Pancreas (tissue), 10 donors: ENCODE data around the gene TSKS. TPM values are rescaled to one million over a fixed set of nuclear protein-coding genes. Genes with fewer than 3 reads are reported as not detected.

Experiments used
- ATAC-seq, 4 donors: fragments of 200-7000 bp; cut with Tn5 transposase; one replicate each; pipeline versions ENCODE4 v1.8.0 to v1.9.1; 2020; ENCODE audit warnings: mild to moderate bottlenecking in 4 of 4, moderate library complexity in 4 of 4
- DNase-seq, 6 donors: peaks; one replicate each; pipeline ENCODE4 v3.0.0-alpha.2; 2020
- FAIRE-seq: peaks from 2 replicates; lab custom pipeline; 2012; peaks lifted over from hg19 to GRCh38; lab: Jason Lieb, UNC
- H3K27ac ChIP-seq, 4 donors: fragments of 200-600 bp; sonication (generic); 1 replicate in 3 of 4; 2 replicates in 1 of 4; pipeline versions ENCODE4 v1.5.0 to v1.8.0; 2020
- H3K27me3 ChIP-seq, 4 donors: fragments of 200-600 bp; one replicate each; pipeline ENCODE4 v1.8.0; 2021
- H3K36me3 ChIP-seq, 3 donors: fragments of 200-600 bp; sonication (generic) in 1 of 3; one replicate each; pipeline versions ENCODE4 v1.5.0 to v1.8.0; 2020 to 2021
- H3K4me1 ChIP-seq, 3 donors: fragments of 200-600 bp; one replicate each; pipeline ENCODE4 v1.8.0; 2021
- H3K4me3 ChIP-seq, 4 donors: fragments of 200-600 bp; sonication (generic) in 2 of 4; one replicate each; pipeline versions ENCODE4 v1.5.0 to v1.8.0; 2020 to 2021
- H3K9me3 ChIP-seq, 4 donors: fragments of 200-600 bp; one replicate each; pipeline ENCODE4 v1.8.0; 2021
- WGBS, 2 donors: extraction: QIAGEN DNeasy Blood & Tissue Kit; methylation state at CpG; one replicate each; pipeline ENCODE4 v1.1.7; 2013; 5-methylcytosine and 5-hydroxymethylcytosine counted together
- intact Hi-C, 3 donors: fragments of 100-400 bp; cut with DNase I; formaldehyde crosslinking; loops; one replicate each; pipeline versions ENCODE4 v1.11.1 to v1.14.2; 2022
- polyA plus RNA-seq, 2 donors: library from polyadenylated mRNA; stranded (reverse); fragments of 200-250 nt; gene quantifications; one replicate each; pipeline ENCODE4 v1.2.3, GENCODE V29; 2013
- total RNA-seq, 6 donors: library from RNA; stranded (reverse); fragmentation: NEBNext Ultra II Directional in 4 of 6; extraction: Animal tissue kit (Norgen Biotek cat#: 25700) in 4 of 6; gene quantifications; one replicate each; pipeline versions ENCODE4 v1.2.1 to v1.2.4, GENCODE V29; 2021 to 2023
- TF ChIP-seq, protein P1 (sequence below), 4 donors: fragments of 200-600 bp; sonication (generic) in 3 of 4; IDR thresholded peaks; one replicate each; pipeline versions ENCODE4 v1.5.0 to v1.8.0; 2021; ENCODE audit warnings: antibody characterized with exemption in 4 of 4
- donor health status: healthy with polysubstance abuse.
- donor health status: DM: no; HTN: no; CAD: no; lungs with moderate emphysema.
- donor health status: DM: no; HTN: no; CAD: no.
- donor health status: control.
- donor health status: control.
- donor health status: Bipolar disorder and iron deficiency.
- donor health status: DM: yes; HTN: yes; CAD: no.
- donor health status: DM: no; HTN: no; CAD: no.
- donor health status: DM: no; HTN: no; CAD: no.
- donor health status: DM: yes; HTN: yes; CAD: no.

TSKS gene
- total and polyA plus RNA-seq, 8 donors: 0.08 to 0.76 (median 0.34) TPM; not detected in 3

DNA sequence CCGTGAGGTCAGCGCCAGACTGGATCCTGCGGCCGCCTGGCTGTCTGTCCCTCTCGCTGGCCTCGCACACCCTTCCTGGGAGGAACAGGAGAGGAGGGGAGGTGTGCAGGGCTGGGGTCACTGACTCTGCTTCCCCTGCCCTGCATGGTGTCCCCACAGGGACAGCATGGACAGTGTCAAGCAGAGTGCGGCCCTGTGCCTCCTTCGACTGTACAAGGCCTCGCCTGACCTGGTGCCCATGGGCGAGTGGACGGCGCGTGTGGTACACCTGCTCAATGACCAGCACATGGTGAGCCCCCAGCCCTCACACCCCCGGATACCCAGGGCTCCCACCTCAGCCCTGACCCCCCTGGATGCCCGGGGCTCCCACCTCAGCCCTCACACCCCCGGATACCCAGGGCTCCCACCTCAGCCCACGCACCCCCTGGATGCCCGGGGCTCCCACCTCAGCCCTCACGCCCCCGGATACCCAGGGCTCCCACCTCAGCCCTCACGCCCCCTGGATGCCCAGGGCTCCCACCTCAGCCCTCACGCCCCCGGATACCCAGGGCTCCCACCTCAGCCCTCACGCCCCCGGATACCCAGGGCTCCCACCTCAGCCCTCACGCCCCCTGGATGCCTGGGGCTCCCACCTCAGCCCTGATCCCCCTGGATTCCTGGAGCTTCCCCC, 28.8 kb upstream of the TSKS start:
- H3K9me3 ChIP-seq: no peaks in the 10 kb centered on the region
- no peak for ATAC-seq
- intact Hi-C loops: no loop called here
- no peak for FAIRE-seq
- peaks cover 4 to 21% (median 13%) of the 10 kb centered on the region in 3 donors for H3K36me3 ChIP-seq
- no peak overlapping the region for H3K27ac ChIP-seq
- DNase-seq: no peak
- no peaks in the 10 kb centered on the region for H3K27me3 ChIP-seq
- 95 to 96% methylated on average over 25 to 26 of the region's 26 CpGs for WGBS, 2 donors
- H3K4me3 ChIP-seq: no peak overlapping the region
- H3K4me1 ChIP-seq: no peaks in the 10 kb centered on the region
- TF ChIP-seq, protein P1, sequence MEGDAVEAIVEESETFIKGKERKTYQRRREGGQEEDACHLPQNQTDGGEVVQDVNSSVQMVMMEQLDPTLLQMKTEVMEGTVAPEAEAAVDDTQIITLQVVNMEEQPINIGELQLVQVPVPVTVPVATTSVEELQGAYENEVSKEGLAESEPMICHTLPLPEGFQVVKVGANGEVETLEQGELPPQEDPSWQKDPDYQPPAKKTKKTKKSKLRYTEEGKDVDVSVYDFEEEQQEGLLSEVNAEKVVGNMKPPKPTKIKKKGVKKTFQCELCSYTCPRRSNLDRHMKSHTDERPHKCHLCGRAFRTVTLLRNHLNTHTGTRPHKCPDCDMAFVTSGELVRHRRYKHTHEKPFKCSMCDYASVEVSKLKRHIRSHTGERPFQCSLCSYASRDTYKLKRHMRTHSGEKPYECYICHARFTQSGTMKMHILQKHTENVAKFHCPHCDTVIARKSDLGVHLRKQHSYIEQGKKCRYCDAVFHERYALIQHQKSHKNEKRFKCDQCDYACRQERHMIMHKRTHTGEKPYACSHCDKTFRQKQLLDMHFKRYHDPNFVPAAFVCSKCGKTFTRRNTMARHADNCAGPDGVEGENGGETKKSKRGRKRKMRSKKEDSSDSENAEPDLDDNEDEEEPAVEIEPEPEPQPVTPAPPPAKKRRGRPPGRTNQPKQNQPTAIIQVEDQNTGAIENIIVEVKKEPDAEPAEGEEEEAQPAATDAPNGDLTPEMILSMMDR (IDR thresholded peaks at IDR 0.05): no peak

DNA sequence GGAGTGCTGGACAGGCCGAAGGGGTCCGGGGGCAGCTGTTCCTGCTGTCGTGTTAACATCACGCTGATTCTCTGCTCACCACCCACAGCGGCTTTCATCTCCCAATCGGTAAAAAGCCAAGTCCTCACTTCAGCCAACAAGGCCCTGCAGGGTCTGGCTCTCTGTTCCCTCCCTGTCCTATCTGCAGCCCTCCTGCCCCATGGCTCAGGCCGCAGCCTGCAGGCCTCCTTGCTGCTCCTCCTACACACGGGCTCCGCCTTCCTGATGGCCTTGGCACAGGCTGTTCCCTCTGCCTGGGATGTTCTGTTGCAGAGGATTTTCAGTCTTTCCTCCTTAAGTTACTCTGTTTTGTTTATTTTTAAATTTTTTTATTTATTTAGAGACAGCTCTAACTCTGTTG, 27.8 kb upstream of the TSKS start:
- no peaks in the 10 kb centered on the region for H3K4me1 ChIP-seq
- ATAC-seq: peak in 3 of 4 donors; percentile 23 to 63 (median 58)
- 73 to 76% methylated on average over 9 of the region's 9 CpGs for WGBS, 2 donors
- intact Hi-C loops: no loop called here
- no peak overlapping the region for H3K4me3 ChIP-seq
- peaks cover 0 to 19% (median 11%) of the 10 kb centered on the region in 3 donors for H3K36me3 ChIP-seq
- no peak overlapping the region for H3K27ac ChIP-seq
- H3K9me3 ChIP-seq: no peaks in the 10 kb centered on the region
- FAIRE-seq: no peak
- DNase-seq: no peak
- TF ChIP-seq, protein P1 (IDR thresholded peaks at IDR 0.05): no peak
- no peaks in the 10 kb centered on the region for H3K27me3 ChIP-seq

DNA sequence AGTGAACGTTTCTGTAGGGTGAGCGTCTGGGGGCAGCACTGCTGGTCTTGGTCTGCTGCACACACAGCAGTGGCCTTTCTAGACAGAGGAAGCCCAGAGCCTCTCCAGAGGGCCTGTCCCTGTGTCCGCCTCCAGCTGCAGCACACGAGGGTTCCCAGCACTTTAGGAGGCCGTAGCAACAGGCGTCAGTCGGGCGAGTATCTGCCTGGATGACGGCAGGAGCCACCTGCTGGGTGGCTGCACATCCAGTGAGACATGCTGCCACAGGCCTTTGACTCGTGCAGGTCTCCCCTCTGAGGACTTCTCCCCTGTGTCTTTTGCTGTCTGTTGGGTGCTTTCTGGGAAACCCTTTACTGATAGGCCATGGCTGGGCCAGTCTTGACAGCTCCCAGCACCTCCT, 25.8 kb upstream of the TSKS start:
- Histone ChIP-seq H3K9me3 (no peaks in the 10 kb centered on the region), H3K36me3 (peaks cover 0 to 9% (median 0%) of the 10 kb centered on the region in 3 donors), H3K27me3 (no peaks in the 10 kb centered on the region), H3K4me1 (no peaks in the 10 kb centered on the region), H3K27ac (no peak overlapping the region), H3K4me3 (no peak overlapping the region)
- WGBS, 2 donors: 83 to 85% methylated on average over 10 of the region's 10 CpGs
- FAIRE-seq (no peak), ATAC-seq (peak in 2 of 4 donors; percentile 8 to 28), DNase-seq (no peak)
- TF ChIP-seq, protein P1 (IDR thresholded peaks at IDR 0.05): no peak
- intact Hi-C loops: no loop called here

DNA sequence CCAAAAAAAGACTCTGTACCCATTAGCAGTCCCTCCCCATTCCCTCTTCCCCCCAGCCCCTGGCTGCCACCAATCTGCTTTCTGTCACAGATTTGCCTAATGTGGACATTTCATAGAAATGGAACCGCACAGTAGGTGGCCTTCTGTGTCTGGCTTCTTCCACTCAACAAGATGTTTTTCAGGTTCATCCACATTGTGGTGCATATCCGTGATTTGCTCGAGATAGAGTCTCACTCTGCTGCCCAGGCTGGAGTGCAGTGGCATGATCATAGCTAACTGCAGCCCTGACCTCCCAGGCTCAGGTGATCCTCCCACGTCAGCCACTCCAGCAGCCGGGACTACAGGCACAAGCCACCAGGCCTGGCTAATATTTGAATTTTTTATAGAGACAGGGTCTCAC, 24.6 kb upstream of the TSKS start:
- peaks cover 0 to 4% (median under 1%) of the 10 kb centered on the region in 3 donors for H3K36me3 ChIP-seq
- WGBS, 2 donors: 87 to 88% methylated on average over 5 of the region's 5 CpGs
- H3K27me3 ChIP-seq: no peaks in the 10 kb centered on the region
- FAIRE-seq (no peak), ATAC-seq (no peak), DNase-seq (no peak)
- H3K4me3 ChIP-seq: no peak overlapping the region
- H3K27ac ChIP-seq: no peak overlapping the region
- no peaks in the 10 kb centered on the region for H3K9me3 ChIP-seq
- intact Hi-C loops: no loop called here
- H3K4me1 ChIP-seq: no peaks in the 10 kb centered on the region
- TF ChIP-seq, protein P1 (IDR thresholded peaks at IDR 0.05): no peak

DNA sequence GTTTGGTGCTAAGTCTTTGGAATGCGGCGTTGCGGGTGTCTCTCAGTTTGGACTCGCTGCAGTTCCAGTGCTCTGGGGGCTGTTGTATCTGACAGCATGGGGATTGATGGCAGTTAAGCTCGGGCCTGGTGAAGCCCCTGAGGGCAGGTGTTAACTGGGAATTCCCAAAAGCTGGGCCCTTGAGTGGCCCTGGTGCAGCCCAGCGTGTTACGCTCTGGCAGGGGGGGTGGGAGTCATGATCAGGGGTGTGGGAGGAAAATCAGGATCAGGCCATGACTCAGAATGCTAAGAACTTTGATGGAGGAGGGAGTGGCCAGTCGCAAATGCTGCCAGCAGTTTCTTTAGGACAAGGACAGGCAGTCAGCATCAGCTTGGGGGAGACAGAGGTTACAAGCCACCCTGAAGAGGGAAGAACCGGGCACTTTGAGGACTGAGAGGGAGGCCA, 23.3 kb upstream of the TSKS start:
- no peak overlapping the region for H3K27ac ChIP-seq
- H3K9me3 ChIP-seq: no peaks in the 10 kb centered on the region
- intact Hi-C loops: no loop called here
- ATAC-seq (peak in 2 of 4 donors; percentile 20 to 41), FAIRE-seq (no peak), DNase-seq (no peak)
- H3K4me3 ChIP-seq: no peak overlapping the region
- H3K36me3 ChIP-seq: peaks cover 0 to 8% (median 0%) of the 10 kb centered on the region in 3 donors
- no peaks in the 10 kb centered on the region for H3K27me3 ChIP-seq
- no peaks in the 10 kb centered on the region for H3K4me1 ChIP-seq
- TF ChIP-seq, protein P1 (IDR thresholded peaks at IDR 0.05): no peak
- whole genome bisulfite sequencing, 2 donors: 83 to 87% methylated on average over 9 of the region's 9 CpGs
